ENCODE measurements around the gene GMDS.

GMDS gene

DNA sequence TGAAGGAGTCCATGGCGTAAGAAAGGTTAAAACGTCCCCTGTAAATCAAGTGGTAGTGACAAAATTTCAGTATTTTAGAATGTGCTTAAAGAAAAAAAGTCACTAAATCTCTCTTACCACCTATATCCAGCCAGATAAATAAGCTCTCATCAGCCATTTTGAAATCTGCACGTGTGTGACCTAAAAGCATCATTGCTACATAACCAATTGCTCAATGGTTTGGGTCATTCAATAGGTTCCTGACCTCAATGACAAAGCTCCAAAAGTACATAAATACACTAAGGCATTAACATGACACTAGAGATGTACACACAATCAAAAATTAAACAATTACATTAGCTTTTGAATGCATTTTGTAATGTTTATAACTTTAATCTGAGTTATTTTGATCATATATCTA, 272.4 kb downstream of the GMDS start:
- no peak for DNase-seq

DNA sequence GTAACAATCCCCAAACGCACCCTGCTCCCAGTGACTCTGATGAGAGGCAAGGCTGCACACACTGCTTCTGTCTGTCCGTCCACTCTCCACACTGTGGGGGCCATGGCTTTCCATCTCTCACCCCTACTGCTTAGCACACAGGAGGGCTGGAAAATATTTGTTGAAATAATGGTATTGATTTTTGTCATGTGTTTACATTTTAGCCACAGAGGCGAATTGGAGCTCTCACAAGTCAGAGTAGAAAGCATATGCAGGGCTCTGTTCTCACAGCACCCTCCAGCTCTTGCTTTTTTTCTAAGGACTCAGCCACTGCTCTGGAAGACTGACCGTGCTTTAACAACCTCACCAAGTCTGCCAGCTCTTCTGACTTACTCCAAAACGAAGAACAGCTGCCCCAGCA, 273.8 kb downstream of the GMDS start:
- peak; percentile 75 for DNase-seq

DNA sequence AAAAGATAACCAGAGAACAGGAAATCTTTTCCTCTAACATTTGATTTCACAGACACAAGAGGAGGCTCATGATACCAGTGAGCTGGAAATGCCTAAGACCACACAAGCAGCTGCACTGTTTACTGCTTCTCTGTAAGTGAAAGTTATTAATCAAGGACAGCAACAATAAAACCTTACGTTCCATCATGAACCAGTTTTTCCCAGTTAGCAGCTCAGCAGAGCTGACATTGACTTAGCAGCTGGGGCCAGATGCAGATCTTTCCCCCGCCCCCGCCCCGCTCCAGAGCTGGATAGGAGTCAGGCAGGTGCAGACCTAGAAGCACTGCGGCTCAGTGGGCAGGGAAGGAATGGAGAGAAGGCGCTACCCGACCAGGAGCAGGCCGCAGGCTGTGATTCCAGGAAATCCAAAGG, 275.2 kb downstream of the GMDS start:
- DNase-seq, result peak; percentile 10

DNA sequence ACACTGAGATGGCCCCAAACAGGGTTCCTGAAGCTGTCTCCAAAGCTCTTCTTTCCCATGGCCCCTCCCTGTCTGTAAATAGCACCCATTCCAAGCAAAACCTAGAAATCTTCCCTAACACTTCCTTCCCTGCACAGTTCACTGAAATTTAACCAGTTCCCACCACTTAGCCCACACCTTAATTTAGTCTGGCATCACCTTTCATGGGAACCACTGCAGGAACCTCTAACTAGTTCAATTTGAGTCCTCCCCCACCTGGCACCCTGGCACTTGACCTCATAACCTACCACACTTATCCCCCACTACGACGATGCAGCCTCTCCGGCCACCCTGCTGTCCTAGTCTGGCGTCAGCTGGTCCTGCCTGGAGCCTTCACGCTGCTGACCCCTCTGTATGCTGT, 278.7 kb downstream of the GMDS start:
- no peak for DNase-seq

DNA sequence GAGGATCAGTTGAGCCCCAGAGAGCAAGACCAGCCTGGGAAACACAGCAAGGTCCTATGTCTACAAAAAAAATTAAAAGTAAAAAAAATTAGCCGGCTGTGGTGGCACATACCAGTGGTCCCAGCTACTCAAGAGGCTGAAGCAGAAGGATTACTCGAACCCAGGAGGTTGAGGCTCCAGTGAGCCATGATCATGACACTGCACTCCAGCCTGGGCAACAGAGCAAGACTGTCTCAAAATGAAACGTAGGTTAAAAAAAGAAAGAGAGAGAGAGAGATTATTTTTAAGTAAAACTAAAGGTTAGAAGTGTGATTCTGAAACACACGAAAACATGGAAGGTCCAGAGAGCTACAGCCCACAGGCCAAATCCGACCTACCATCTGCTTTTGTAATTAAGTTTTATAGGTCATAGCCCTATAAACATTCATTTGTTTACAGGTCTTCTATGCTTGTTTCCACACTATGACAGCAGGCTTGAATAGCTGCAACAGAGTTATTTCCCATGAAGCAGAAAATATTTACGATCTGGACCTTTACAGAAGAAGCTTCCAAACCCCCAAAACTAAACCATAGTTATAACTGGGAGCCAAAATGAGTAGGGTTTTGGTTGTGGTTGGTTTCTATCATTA, 279.7 kb downstream of the GMDS start:
- no peak for DNase-seq

DNA sequence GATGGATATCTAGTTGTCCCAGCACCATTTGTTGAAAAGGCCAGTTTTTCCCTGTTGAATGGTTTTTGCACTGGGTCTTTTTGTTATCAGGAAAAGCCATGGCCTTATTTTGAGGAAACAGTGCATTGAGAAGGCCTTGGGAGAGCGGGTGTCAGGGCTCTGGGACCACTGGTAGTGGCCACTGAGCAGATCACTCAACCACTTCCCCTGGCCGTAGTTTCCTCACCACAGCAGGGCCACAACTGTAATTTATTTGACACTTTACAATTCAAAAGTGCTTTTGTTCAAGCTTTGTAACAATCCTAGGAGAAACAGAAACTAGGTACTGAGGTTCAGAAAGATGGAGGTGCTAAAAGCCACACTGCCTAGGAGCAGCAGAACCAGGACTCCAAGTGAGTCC, 281.8 kb downstream of the GMDS start:
- no peak for DNase-seq

DNA sequence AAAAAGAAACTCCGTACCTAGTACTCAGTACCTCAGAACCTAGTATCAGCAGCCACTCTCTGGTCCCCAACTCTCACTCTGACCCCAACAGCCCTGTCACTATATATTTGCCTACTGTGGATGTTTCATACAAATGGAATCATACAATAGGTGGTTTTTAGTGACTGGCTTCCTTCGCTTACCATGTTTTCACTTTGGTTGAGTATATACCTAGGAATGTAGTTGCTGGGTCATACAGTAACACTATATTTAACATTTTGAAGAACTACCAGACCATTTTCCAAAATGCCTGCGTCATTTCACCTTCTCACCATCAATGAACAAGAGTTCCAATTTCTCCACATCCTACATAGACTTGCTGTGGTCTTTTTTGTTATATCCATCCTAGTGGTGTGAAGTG, 283.2 kb downstream of the GMDS start:
- DNase-seq, result no peak

DNA sequence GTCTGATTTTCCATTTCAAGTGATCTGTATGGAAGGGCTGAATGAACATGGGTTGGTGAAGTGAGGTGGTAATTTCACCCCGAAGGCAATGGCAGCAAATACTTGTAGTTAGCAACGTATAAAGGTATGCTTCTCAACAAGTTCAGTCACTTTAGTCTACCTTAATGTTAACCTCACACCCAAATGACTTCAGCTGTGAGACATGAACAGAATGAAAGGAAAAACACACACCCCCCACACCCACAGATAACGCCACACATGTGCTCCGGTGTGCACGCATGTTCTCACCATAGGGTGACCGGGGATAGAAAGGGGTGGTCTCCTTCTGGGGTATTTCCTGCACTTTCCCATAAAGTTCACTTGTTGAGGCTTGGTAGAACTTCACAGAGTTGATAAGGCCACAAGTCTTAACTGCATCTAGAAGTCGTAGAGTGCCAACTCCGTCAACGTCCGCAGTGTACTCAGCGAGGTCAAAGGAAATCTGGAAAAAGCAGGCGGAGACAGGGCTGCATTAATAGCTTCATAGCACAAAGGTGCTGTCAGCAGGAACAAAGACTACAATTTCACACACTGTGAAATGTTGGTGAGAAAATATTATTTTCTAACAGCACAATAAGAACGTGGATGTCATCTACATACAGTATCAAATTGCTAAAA, 284.8 kb downstream of the GMDS start:
- DNase-seq, result no peak

DNA sequence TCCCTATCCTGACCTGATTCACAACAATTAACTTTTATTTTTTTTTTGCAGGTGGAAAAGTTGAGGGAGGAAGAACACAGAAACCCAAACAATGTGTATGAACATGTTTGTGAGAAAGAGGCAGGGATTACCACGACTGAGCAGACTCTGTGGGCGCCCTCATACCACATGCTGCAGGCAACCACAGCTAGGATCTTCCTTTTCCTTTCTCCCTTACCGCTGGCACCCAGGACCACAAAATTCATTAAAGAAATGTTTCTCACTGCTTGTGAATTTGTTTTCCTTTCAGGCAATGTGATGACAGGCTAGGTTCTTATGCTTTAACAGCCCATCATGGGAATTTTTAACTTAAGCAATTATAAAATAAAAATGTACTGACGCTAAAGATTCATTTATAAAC, 287.1 kb downstream of the GMDS start:
- no peak for DNase-seq

DNA sequence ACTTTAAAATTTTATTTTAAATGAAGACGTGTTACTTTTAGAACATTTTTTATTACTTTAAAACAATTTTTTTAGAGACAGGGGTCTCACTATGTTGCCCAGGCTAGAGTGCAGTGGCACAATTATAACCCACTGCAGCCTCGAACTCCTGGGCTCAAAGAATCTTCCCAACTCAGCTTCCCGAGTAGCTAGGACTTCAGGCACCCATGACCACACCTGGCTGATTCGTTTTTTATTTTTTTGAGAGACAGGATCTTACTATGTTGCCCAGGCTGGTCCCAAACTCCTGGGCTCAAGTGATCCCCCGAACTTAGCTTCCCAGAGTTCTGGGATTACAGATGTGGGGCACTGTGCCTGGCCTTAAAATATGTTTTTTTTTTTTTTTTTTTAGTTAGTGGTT, 287.7 kb downstream of the GMDS start:
- no peak for DNase-seq

DNA sequence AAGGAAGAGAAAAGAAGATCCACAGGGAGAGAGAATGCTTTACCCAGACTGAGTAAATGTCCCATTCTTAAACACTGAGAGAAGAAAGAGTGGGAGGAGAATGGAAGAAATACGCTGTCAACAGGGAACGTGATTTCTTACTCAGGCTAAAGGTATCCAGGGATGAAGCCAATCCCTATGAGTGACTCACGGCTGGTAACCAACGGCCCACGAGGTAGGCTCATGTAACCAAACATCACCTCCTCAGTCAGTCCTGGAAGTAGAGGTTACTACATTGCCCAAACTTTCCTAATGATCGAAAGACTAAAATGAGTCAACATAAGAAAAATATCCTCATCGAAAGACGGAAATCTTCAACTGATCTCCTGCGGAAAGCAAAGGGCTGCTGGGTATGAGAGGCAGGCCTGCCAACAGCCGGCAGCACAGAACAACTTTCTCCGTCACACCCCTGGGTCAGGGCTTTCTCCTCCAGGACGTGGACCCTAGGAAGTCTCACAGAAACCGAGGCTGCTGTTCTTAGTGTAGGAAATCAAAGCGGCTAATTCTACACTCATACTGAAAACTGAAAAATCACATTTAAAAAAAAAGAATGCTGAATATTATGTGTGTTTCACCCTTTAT, 292.6 kb downstream of the GMDS start:
- no peak for DNase-seq

DNA sequence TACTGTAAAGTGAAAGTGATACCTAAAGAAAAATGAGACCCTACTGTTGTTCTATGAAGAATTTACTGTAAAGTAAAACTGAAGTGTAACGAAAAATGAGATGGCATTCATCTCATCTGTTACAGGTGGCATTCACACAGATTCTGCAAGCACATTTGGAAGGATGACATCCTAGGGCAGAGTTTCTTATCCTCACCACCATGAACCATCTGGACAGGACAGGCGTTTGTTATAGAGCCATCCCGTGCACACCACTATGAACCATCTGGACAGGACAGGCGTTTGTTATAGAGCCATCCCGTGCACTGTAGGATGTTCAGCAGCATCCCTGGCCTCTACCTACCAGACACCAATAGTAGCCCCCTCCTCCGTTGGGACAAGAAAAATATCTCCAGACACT, 294.8 kb downstream of the GMDS start:
- no peak for DNase-seq

DNA sequence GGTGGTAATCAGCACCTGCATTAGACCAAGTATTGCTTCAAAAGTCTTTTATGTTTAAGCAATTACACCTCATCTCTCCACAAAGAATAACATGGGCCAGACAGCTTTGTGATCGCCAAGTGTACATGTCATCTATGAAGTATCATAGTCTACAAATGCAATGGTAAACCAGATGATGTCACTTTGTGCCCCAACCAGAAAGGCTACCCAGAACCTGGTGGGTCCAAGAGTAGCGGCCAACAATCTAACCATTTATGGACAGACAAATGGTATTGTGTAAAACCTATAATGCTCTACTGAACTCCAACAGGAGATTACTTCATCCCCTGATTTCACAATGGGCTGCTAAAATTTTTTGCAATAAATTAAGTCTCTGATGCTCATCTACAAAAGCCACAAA, 295.9 kb downstream of the GMDS start:
- DNase-seq, result no peak

DNA sequence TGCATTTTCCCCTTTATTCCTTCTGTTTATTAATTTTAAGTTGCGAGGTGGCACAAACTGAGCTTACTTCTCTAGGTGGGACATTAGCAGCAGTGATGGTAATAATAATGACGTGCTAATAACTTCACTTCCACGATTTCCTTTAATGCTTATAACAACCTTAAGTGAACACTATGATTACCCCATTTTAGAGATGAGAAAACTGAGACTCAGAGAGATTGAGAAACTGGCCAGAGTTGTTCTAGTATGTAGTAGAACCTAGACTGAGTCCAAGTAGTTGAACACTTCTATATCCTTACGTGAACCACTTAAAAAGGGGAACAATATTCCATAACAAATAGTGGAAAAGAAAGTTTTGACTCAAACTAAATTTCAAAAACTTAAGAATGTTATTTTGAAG, 297.5 kb downstream of the GMDS start:
- no peak for DNase-seq

DNA sequence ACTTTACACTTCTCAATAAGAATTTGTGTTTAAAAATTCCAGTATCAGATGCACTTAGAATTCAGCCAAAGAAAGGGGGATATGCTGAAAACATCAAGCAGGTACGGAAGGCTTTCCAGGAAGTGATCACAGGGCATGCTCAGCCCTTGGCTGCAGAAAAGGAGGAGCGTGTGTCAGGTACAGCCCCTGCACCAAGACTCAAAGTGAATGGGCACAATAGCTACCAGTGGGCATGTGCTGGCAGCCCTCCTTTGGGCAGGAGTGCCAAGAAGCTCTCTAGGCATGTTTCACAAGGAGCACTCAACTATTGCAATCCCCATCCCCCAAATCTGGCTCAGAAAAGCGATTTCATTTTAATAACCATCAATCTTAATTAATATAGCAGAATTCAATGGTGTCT, 298.8 kb downstream of the GMDS start:
- DNase-seq, result no peak

DNA sequence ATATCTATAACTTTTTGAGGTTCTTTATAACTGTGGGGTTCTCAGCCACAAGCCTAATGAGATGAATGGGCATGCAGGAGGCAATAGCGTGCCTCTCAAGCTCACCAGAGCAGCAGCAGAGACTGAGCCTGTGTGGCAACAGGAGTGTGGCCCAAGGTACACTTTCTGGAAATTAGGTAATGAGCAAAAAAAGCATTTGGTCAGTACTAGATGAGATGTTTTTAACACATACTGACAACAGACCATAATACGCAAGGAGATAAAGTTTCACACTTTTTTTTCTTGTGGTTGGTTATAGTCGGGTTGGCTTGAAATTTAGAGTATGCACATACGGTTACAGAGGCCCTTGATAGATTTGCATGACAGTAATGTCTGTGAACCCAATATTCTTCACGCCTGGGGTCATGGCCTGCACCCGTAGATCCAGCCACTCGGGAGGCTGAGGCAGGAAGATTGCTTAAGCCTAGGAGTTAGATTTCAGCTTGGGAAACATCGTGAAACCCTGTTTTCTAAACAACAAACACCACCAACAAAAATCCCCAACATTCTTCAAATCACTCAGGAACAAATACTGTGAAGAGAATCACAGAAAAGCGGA, 300.1 kb downstream of the GMDS start:
- no peak for DNase-seq

DNA sequence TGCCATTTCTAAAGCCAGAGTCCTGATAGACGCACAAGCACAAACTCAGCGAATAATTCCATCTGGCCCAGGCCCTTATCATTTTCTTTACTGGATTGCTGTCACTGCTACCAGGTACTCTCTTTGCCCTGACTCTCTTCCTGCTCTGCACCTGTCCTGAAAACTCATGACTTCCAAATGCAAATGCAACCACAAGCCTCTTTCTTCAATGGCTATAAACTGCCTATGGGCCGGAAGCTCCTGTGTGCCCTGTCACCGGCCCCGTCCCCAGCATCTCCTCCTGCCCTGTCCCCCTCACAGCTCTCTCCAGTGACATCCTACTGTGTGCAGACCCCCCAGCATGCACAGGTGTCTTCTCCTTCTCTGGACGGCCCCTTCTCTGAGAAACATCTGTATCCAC, 302.6 kb downstream of the GMDS start:
- DNase-seq, result no peak

DNA sequence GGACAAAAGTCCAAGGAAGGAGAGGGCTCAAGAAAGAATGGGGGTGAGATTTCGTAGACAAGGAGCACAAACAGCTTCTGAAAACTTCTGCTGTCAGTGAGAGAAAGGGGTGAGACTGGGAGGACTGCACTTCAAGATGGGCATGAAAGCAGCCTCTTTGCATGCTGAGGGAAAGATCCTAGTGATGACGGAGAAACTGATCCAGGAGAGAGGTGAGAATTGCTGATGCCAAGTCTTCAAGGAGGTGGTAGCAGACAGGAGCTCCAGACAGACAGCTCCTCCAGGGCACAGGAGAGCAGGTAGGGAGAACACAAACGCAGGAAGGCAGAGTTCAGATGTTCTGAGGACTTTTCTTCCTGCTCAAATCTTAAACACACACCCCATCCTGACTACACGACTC, 303.9 kb downstream of the GMDS start:
- no peak for DNase-seq

DNA sequence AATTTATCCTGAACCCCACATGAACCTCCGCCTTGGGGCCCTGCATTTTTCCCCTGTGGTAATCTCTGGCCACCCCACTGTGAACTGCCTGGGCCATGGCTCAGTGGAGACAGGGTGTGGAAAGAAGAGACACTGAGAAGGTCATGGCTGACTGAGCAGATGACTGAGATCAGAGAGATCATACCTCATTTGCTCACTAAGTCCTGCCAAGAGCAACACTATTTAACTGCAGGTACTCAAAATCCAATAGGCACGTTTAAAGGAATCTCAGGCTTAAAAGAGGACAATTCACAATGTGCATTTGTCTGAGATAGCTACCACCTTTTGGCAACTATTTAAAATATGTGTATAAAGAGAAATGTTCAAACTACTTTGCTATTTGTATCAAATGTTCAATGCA, 305.0 kb downstream of the GMDS start:
- no peak for DNase-seq

DNA sequence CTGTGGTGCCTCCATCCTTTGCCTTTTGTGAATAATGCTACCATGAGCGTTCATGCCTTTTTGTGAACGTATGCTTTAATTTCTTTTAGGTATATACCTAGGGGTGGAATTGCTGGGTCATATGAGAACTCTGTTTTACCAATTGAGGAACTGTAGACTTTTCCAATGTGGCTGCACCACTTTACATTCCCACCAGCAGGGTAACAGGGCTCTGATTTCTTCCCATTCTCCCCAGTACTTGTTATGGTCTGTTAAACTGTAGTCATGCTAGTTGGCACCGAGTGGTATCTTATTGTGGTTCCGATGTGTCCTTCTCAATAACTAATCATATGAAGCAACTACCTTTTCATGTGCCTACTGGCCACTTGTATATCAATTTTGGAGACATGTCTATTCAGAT, 312.1 kb downstream of the GMDS start:
- DNase-seq, result no peak

DNA sequence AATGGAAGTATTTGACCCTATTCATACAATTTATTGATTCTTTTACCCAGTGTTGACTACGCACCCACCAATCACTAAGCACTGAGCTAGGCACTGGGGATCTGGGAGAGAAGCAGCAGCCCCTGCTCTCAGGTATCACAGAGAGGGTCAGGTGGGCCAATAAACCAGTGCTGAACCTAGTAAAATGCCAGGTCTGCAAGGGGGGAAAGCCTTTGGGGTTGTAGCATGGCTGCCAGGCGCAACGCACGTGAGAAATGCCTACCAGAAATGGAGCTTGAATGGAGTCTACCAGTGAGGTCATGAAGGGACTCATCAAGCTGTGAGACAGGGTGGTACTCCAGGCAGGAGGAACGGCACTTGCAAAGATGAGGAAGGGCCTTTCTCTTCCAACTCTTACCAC, 313.6 kb downstream of the GMDS start:
- no peak for DNase-seq

DNA sequence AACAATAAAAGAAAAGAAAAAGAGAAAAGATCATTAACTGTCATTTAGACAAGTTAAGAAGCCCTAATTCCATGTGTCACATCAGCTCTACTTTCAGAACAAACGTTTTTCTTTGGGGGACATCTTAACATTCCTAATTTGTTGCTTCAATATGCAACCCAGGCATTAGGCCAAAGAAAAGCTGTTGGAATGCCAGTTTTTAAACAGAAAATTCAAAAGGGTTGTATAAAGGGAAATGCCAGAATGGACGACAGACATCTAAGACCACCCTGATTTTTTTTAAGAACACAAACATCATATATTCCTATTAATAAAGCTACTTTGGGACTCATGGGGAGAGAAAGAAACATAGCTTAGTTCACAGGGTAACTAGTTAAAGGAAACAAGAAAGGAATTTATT, 315.0 kb downstream of the GMDS start:
- DNase-seq, result no peak

DNA sequence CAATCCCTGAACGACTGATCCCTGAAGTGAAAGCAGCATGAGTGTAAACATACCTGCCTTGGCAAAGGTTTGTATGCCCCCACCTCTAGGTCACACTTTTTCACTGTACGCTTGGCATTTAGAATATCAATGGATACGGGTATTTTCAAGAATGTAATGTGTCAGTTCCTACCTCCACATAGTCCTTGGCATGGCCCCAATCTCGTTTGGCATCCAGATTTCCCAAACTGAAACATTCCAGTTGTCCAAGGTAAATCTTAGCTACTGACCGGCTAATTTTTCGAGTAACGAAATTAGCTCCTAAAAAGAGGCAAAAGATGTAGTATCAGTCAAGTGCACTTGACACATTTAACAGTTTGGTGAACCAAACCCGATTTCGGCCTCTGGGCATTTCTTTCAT, 315.5 kb downstream of the GMDS start:
- no peak for DNase-seq

DNA sequence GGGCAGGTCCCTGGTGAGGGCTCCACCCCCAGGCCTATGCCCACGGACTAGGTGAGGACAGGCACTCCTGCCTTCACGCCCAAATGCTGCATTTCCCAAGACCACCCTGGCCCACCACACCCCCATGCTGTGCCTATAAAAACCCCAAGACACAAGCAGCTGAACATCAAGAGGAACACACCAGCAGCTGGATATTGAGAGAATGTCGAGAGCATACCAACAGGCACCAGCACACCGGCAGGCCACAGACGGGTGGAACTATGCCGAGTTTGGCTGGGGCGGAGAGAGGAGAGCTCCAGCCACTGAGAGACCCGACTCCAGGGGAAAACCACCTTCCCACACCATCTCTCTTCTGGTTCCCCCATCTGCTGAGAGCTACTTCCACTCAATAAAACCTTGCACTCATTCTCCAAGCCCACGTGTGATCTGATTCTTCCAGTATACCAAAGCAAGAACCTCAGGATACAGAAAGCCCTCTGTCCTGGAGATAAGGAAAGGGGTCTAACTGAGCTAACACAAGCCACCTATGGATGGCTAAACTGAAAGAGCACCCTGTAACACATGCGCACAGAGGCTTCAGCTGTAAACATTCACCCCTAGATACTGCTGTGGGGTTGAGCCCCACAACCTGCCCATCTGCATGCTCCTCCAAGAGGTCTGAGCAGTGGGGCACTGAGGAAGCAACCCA, 319.5 kb downstream of the GMDS start:
- no peak for DNase-seq
